Measurements from ENCODE around the gene APBB2.

- TF ChIP-seq, protein P1, sequence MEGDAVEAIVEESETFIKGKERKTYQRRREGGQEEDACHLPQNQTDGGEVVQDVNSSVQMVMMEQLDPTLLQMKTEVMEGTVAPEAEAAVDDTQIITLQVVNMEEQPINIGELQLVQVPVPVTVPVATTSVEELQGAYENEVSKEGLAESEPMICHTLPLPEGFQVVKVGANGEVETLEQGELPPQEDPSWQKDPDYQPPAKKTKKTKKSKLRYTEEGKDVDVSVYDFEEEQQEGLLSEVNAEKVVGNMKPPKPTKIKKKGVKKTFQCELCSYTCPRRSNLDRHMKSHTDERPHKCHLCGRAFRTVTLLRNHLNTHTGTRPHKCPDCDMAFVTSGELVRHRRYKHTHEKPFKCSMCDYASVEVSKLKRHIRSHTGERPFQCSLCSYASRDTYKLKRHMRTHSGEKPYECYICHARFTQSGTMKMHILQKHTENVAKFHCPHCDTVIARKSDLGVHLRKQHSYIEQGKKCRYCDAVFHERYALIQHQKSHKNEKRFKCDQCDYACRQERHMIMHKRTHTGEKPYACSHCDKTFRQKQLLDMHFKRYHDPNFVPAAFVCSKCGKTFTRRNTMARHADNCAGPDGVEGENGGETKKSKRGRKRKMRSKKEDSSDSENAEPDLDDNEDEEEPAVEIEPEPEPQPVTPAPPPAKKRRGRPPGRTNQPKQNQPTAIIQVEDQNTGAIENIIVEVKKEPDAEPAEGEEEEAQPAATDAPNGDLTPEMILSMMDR (conservative IDR thresholded peaks at IDR 0.05): no peak
- TF ChIP-seq ZFX (IDR thresholded peaks at IDR 0.05): no peak
Observed at GRCh38 chr4:41095973-41096372, 118.4 kb downstream of the APBB2 start.
